Thoracic aorta (tissue), 2 donors: ENCODE results near the gene RAB11FIP3. TPM values are rescaled to one million over a fixed set of nuclear protein-coding genes. Genes with fewer than 3 reads are reported as not detected.

Experiments used
- ATAC-seq: fragments of 150-250 bp; one replicate; pipeline ENCODE4 v1.8.0; 2017; ENCODE audit warnings: low read depth; ENCODE audit not compliant: insufficient number of reproducible peaks, low FRiP score
- DNase-seq: peaks from one replicate; pipeline ENCODE4 v3.0.0-alpha.2; 2020; ENCODE audit warnings: low spot score
- H3K27ac ChIP-seq, 2 donors: fragments of 200-600 bp; sonication (generic); 1 replicate in 1 of 2; 2 replicates in 1 of 2; pipeline ENCODE4 v1.5.1; 2016; ENCODE audit warnings: mild to moderate bottlenecking in 2 of 2, moderate library complexity in 2 of 2
- H3K27me3 ChIP-seq: fragments of 200-600 bp; sonication (generic); replicated peaks from 2 replicates; pipeline ENCODE4 v1.6.0; 2016; ENCODE audit warnings: mild to moderate bottlenecking; ENCODE audit not compliant: insufficient read depth
- H3K36me3 ChIP-seq: fragments of 200-600 bp; sonication (generic); one replicate; pipeline ENCODE4 v1.5.1; 2016
- H3K4me1 ChIP-seq, 2 donors: fragments of 200-600 bp; sonication (generic); 1 replicate in 1 of 2; 2 replicates in 1 of 2; pipeline versions ENCODE4 v1.5.1 to v1.6.0; 2016; ENCODE audit warnings: low read depth in 2 of 2, mild to moderate bottlenecking in 1 of 2; ENCODE audit not compliant: control insufficient read depth in 1 of 2
- H3K4me3 ChIP-seq: fragments of 200-600 bp; sonication (generic); 2 replicates; pipeline ENCODE4 v1.5.1; 2016; ENCODE audit warnings: mild to moderate bottlenecking
- H3K9me3 ChIP-seq: fragments of 200-600 bp; sonication (generic); 2 replicates; pipeline ENCODE4 v1.5.1; 2016
- total RNA-seq, 2 donors: library from RNA; depleted of rRNA; stranded (reverse); fragments of >200 nt; gene quantifications; one replicate each; pipeline versions ENCODE4 v1.1.0 to v1.2.3, GENCODE V29; 2016
- TF ChIP-seq, protein P1 (sequence below): fragments of 200-600 bp; sonication (generic); IDR thresholded peaks from one replicate; pipeline ENCODE4 v1.5.1; 2019; ENCODE audit warnings: antibody characterized with exemption

The RAB11FIP3 gene
- total RNA-seq, 2 donors from 2014 or later, result 70.1 to 71.1 TPM

DNA sequence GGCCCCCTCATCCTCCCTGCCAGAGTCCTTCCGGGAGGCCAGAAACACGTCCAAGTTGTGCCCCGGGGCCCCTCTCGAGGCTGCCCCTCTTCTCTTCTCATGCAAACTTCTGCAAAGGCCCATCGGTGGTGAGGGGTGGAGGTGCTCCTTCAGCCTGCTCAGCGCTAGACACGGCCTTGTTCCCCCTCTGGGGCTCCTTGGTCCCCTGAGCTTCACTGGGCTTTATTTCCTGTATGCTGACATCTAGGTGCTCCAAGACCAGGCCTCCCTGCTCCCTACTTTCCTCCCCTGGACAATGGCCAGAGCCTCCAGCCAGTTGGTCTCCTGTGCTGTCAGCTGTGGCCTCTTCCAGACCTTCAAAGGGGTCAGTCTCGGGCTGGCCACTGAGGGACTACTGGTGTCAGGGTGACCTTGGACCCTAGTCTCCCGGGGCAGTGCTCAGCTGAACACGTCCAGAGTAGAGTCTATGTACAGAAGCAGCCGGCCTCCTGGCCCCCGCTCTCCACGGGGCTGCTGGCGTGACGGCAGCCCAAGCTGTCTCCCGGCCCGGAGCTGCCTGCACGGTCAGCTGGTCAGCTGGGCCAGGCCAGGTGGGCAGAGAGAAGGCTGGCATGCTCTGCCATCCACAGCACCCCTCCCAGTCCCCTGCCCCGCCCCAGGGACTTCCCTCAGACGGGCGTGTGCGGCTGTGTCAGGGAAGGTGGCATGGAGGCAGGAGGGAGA lies 133.0 kb downstream of the RAB11FIP3 start:
- DNase-seq, result no peak
- H3K4me3 ChIP-seq, result no peak overlapping the region
- no peak for ATAC-seq
- no peaks in the 10 kb centered on the region for H3K4me1 ChIP-seq
- H3K9me3 ChIP-seq, result no peaks in the 10 kb centered on the region
- no peaks in the 10 kb centered on the region for H3K36me3 ChIP-seq
- H3K27ac ChIP-seq, result no peak overlapping the region
- no peaks in the 10 kb centered on the region for H3K27me3 ChIP-seq
- TF ChIP-seq, protein P1, sequence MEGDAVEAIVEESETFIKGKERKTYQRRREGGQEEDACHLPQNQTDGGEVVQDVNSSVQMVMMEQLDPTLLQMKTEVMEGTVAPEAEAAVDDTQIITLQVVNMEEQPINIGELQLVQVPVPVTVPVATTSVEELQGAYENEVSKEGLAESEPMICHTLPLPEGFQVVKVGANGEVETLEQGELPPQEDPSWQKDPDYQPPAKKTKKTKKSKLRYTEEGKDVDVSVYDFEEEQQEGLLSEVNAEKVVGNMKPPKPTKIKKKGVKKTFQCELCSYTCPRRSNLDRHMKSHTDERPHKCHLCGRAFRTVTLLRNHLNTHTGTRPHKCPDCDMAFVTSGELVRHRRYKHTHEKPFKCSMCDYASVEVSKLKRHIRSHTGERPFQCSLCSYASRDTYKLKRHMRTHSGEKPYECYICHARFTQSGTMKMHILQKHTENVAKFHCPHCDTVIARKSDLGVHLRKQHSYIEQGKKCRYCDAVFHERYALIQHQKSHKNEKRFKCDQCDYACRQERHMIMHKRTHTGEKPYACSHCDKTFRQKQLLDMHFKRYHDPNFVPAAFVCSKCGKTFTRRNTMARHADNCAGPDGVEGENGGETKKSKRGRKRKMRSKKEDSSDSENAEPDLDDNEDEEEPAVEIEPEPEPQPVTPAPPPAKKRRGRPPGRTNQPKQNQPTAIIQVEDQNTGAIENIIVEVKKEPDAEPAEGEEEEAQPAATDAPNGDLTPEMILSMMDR, result no peak

GRCh38 chr16:559021-559380 lies 133.6 kb downstream of the RAB11FIP3 start:
- ATAC-seq (no peak), DNase-seq (no peak)
- H3K9me3 ChIP-seq, result no peaks in the 10 kb centered on the region
- no peaks in the 10 kb centered on the region for H3K4me1 ChIP-seq
- no peak overlapping the region for H3K4me3 ChIP-seq
- TF ChIP-seq, protein P1, result no peak
- no peak overlapping the region for H3K27ac ChIP-seq
- H3K36me3 ChIP-seq, result no peaks in the 10 kb centered on the region
- H3K27me3 ChIP-seq, result no peaks in the 10 kb centered on the region

- H3K36me3 ChIP-seq, result no peaks in the 10 kb centered on the region
- no peaks in the 10 kb centered on the region for H3K4me1 ChIP-seq
- DNase-seq, result no peak
- no peaks in the 10 kb centered on the region for H3K27me3 ChIP-seq
- TF ChIP-seq, protein P1, result no peak
- H3K9me3 ChIP-seq, result no peaks in the 10 kb centered on the region
- H3K4me3 ChIP-seq, result no peak overlapping the region
- ATAC-seq, result no peak
- H3K27ac ChIP-seq, result no peak overlapping the region
Observed at GRCh38 chr16:559411-560203, 134.2 kb downstream of the RAB11FIP3 start.

DNA sequence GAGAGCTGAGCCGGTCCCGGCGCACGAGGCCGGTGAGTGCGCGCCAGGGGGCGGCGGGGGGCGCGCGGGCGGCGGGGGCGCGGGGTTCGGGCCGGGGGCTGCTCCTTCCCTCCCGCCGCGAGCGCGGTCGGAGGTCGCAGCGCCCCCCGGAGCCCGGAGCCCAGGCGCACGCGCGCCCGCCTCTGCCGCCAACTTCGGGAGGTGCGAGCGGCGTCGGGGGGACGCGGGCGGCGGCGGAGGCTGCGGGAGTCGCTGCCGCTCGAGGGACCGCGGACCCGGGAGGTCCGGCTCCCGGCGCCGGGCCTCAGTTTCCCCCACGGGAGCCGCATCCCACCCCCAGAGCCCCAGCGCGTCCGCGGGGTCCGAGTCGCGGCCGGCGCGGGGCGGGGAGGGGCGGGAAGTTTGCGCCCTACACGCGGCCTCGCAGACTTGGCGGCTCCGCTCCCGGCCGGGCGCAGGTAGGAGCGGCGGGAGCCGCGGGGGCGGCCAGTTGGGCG lies 134.8 kb downstream of the RAB11FIP3 start, which contains the start of gene PRR35:
Gene PRR35, plus strand, starts transcription at position 191 of the 497 bp plus-strand sequence. CDS start 2,901 bp downstream, outside the sequence.
- no peaks in the 10 kb centered on the region for H3K27me3 ChIP-seq
- H3K27ac ChIP-seq, result no peak within 1 kb of the TSS
- DNase-seq (no peak), ATAC-seq (no peak)
- peaks cover 0 to under 1% of the 10 kb centered on the region in 2 donors for H3K4me1 ChIP-seq
- H3K4me3 ChIP-seq, result no peak within 1 kb of the TSS
- H3K36me3 ChIP-seq, result no peaks in the 10 kb centered on the region
- no peaks in the 10 kb centered on the region for H3K9me3 ChIP-seq
- TF ChIP-seq, protein P1, result no peak
